GM18499 (cell line): ENCODE data around the gene CIB2.
"Not testable (repeated sequence)": the region's sequence is repeated elsewhere in the genome, so short reads cannot be mapped to it uniquely, and the experiment has no call there.

Experiments used
- ATAC-seq: cut with Tn5 transposase; IDR thresholded peaks from one replicate; pipeline ENCODE4 v1.9.1; 2021; ENCODE audit warnings: moderate number of reproducible peaks; ENCODE audit not compliant: insufficient read depth, unreplicated experiment

The CIB2 gene

DNA sequence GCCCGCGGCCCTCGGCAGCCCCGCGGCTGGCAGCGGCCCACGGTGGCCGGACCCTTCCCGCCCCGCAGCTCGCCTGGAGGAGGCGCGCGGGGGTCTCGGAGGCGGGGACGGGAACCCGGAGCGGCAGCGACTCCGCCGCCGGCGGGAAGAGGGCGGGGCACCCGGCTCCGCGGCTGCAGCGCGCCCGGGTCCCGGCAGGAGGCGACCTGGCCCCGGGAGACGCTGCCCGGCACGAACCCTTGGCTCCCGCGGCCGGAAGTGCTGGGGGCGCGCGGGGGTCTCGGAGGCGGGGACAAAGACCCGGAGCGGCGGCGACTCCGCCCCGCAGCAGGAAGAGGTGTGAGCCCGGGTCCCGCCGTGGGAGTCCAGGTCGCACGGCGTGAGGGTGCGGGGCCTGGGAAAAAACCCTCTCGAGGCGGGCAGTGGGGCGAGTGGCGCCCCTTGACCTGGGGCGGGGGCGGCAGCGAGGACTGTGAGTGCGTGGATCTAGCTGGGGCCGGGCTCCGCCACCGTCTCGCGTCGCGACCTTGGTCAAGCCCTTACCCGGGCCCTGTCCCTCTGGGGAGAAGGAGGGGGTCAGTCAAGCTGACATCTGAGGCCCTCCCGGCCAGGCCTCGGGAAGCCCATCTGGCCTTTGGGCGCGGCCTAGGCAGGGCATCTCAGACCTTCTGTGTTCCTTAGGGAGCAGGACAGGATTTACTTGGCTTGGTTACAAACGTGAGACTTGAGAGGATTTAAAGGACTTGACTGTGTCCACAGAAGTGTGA is at the start of gene CIB2:
Gene CIB2 (minus strand): TSS at position 151 of the 767 bp plus-strand sequence. CDS start 230 bp downstream, outside the sequence.
- no peak for ATAC-seq

DNA sequence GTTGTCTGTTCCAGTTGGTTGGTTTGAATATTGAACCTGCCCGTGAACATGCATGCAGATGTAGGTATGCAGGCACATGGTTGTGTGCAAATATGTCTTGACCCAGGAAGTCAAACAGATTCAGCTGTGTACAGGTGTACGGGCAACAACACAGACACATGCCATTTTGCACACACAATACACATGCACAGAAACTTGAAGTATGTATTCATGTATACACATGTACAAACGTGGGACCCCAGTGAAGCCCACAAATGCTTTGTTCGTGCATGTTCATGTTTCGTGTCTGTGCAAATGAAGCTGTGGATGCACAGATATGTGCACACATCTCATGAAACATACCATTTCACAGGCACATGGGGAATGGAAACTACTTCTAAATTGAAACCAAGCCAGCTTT is 48.7 kb upstream of the CIB2 start:
- ATAC-seq, result no peak

DNA sequence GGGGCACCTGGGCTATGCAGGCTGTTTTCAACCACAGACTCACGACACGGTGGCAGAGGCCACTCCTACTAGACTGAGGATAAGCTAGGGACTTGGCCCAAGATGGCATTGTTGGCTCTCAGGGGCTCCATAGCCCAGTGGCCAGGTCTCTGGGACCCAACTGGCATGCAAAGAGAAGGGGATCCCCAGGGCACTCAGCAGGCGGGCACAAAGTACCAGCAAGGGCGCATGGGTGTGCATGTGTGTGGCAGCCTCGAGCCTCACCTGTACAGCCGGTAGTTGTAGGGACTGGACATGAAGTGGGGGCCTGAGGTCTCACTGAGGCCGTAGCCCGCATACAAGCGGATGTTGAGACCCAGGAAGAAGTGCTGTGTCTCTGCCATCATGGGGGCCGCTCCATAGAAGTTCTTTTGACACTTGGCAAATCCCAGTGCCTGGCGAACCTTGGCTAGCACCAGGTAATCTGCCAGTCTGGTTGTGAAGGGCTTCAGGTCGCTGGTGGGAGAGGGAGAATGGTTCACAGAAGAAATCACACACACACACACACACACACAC is 48.1 kb upstream of the CIB2 start:
- ATAC-seq, result no peak

DNA sequence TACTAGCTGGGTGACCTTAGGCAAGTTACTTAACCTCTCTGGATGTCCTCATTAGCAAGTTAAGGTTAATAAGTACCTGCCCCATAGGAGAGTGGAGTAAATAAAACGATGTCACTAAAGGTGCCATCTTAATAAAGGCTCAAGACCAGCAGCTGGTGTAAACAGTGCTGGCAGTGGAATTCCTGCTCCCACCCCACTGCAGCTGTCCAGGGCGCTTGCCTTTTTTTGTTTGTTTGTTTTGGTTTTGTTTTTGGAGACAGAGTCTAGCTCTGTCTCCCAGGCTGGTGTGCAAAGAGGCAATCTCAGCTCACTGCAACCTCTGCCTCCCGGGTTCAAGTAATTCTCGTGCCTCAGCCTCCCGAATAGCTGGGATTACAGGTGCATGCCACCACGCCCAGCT is 46.8 kb upstream of the CIB2 start:
- no peak for ATAC-seq

DNA sequence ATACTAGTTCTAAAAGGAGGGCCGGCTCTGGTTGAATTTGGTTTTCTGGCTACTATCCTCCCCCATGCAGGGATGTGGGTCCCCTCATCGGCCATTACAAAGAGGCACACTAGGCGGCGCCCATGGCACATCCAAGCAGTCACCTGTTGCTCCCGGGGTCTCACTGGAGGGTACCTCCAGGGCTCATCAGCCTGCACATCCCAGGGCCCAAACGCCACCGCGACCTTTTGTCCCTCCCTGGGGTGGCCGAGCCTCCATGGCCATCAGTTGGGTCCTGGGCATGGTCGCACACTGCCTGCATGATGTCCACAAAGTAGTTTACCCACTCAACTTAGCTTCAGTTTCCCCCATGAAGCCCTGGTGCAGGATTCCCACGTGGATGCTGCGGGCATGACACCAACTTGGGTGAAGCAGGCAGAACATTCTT is 46.2 kb upstream of the CIB2 start:
- ATAC-seq, result no peak

DNA sequence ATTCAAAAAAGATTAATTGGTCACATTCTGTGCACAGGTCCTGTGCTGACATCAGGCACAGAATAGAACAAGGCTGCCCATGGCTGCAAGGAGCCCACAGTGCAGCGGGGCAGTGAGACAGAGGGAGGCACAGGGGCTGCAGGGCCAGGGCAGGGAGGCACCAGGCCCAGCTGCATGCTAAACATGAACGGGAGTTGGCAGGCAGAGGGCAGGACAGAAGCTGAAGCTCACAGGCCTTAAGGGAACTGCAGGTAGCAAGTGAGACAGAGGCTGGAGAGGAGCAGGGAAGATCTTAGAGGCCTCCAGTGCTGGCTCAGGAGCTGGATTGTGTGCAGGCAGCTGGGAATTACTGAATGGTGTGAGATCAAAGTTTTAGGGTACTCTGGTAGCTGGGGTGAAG is 44.1 kb upstream of the CIB2 start:
- ATAC-seq, result no peak

DNA sequence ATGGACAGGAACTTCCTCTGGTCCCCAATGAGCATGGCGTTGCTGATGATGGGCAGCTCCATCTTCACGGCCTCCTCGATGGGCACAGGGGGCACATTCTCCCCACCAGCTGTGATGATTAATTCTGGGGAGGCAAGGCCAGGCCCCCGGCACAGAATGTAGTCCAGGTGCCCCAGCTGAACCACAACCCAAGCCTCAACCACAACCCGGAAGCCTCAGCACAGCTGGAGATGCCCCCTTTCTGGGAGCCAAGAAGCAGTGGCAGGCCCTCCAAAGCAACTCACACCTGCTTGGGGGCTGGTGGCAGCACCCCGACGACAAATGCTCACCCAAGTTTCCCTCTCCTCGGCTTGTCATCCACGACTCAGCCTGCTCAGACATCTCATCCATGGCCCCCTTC is 43.2 kb upstream of the CIB2 start:
- no peak for ATAC-seq

DNA sequence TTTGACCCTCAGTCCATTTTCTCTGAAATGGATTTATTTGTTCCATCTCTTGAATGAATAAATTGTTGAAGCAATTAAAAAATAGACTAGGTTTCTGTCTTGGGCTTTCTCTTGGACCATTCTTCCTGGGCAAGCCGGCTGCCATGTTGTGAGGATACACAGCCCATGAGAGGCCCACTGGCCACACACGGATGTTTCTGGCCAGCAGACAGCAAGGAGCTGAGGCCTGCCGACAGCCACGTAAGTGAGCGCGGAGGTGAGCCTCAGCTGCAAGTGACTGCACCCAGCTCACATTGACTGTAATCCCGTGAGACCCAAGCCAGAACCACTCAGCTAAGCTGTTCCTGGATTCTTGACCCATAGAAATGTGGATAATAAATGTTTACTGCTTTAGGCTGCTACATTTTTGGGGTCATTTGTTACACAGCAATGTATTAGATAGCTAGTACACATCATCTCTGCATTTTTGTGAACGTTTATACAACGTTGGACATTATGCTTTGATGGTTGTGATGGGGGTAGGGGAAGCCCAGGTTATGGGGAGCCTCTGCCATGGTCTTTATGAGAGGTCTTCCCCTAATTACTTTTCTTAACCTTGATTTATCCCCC is 40.7 kb upstream of the CIB2 start:
- no peak for ATAC-seq

DNA sequence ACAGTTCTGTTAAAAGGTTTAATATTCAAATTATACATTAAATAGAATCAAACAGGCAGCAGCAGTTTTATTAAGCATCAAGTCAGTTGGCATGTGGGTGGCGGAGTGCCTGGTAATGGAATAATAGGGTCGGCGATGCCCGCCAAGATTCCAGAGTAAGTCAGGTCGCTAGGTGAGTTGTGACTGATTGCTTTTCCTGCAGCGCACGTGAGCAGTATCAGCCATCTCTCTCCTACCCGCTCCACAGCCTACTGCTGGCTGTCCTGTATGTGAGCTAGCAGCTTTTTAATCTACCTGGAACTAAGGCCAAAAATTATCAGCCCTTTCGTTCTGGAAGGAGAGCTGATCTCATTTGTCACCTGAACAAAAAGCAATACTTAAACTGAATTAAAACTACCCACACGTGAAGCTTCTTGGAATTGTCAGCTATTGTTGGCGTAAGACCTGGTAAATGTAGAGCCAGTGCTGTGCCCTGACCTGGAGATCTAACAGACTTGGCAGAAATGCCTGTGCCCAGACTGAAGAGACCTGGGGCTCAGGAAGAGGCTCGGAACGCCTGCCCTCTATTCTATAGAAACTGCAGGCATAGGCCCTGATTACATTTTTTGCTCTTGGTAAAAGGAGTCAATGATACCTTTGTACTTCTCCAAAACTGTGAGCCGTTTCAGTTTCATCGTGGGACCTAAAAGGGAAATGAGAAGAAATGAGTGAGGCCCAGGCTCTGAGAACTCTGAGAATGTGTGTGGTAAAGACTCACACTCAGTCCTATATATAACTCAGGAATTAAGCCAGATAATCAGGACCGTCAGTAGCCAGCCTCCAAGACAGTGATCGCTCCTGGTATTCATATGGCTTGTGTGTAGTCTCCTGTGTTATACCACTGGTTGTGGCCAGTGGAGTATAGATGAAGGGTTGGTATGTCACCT is 39.9 kb upstream of the CIB2 start:
- ATAC-seq, result peak; percentile 46

DNA sequence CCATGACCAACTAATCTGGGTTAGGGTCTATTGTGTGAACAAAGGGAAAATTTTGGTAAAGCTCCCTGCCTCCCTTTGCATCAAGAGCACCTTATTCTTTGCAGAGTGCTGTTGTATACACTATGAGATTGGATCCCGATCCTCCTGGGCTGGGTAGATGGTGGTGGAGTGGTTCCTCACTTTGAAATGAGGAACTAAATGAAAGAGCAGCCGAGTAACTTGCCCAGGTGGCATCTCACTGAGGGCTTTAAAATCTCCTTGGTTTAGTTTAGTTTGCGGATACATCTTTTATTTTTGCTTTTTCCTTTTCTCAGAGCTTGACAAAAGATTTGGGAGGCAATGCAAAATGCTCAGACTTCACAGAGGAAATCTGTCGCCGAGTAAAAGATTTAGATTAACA is 37.4 kb upstream of the CIB2 start:
- no peak for ATAC-seq

DNA sequence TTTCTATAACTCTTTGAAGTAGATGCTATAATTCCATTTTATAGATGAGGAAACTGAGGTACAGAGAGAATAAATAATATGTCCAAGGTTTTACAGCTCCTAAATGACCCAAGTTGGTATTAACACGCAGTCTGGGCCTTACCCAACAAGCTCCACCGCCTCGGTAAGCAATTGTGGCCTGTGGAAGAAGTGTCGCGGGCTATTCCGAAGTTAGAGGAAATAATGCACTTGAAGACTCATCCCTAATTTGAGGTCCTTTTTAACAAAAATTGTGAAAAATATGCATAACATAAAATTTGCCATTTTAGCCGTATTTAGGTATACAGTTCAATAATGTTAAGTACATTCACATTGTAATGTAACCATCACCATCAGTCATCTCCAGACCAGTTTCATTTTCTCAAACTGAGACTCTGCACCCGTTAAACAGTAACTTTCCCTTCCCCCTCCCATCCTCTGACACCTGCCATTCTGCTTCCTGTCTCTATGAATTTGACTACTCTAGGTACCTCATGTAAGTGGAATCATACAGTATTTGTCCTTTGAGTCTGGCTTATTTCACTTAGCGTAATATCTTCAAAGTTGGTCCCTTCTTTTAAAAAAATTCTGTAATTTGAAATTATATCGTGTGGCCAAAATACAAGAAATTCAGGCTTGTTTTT is 36.1 kb upstream of the CIB2 start:
- no peak for ATAC-seq

DNA sequence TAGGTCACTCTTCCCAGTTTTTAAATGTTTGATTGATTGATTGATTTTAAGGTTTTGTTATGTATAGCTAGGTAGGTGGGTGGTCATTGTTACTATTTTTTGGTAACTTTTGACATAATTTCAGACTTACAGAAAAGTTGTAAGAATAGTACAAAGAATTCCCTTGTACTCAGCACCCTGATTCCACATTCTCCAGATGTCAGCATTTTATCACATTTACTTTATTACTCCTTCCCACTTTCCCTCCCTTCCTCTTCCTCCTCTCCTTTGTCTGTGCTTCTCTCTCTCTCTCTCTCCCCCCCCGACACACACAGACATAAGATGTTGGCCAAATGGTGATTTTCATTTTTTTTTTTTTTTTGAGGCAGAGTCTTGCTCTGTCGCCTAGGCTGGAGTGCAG is 32.8 kb upstream of the CIB2 start:
- no peak for ATAC-seq

DNA sequence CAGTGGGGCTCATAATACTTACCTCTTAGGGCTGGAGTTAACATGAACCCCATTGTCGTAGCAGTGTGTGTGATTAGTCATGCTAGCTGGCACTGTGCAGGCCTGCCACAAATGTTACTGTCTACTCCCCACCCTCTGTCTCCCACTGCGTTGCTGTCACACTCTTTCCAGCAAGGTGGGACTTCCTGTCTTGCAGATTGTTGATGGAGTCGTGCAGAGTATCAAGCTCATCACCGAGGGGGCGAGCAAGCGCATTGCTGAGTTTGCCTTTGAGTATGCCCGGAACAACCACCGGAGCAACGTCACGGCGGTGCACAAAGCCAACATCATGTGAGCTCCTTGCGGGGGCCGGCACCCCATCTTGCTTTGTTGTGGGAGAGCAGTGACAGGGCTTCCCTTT is 30.8 kb upstream of the CIB2 start:
- no peak for ATAC-seq

DNA sequence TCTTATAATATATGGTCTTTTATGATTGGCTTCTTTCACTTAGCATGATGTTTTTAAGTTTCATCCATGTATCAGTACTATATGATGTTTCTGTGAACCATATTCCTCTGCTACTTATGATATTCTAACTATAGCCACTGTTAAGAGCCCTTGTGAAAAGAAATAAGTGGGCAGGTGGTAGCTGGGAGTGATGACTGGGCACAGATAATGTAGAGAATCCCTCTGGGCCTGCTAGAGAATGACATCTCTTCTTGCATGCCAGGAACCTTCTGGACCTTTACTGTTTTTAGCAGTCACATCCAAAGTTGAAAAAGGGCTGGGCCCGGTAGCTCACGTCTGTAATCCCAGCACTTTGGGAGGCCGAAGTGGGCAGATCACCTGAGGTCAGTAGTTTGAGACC is 28.1 kb upstream of the CIB2 start:
- ATAC-seq, result no peak

DNA sequence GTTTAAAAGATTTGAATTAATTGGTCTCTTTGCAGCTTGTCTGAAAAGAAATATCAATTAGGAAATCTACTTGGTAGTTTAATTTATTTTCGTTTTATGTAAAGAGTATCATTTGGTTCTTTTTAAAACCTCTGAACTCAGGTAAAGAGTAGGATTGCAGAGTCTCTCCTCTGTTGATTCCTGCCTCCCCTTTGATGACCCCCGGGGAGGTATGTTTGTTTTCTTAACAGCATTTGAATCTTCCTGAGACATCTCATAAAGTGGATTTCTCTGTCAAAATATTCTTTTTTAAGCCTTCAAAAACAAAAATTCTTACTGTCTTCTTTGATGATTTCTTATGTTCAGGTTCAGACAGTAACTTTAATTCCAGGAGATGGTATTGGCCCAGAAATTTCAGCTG is 26.0 kb upstream of the CIB2 start:
- ATAC-seq, result no peak

DNA sequence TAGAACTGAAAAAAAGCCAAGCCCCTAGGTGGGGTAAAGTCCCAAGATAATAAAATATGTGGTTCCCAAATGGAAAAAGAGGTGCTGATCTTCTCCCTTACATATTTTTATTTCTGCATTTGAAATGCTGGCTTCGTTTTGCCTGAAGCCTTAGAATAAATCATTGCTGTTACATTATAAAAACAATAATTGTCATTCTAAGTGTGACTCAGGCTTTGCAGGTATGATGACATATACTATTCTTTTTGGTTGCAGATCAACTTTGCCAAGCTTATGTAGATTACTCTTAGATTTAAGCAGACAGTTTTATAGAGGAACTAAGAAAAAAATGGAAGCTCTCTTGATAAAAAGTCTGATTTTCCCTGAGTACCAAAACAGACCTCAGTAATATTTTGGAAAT is 25.4 kb upstream of the CIB2 start:
- ATAC-seq, result no peak

DNA sequence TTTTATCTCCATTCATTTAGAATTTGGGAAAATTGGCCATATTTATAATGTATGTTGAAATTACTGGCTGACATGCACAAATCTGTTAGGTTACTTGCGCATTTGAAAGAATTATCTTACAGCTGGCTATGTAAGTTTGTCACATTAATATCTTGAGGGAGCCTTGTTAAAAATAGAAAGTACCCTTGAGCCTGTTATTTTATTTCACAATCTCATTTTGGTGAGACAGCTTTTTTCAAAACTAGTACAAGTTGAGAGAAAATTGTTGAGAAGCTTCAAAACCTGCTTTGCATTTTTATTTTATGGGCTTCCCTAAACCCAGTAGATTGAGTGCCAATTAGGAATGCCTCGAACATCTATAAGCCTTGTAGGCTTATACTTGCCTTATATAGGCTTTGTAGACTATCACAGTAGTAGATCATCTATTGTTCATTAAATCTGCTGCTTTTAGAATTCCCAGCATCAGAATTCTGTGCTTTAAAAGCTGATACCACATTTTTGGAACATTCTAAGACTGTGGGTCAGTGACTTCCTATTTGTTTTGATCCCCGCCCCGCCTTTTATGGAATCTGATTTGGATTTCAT is 24.2 kb upstream of the CIB2 start:
- ATAC-seq, result no peak

DNA sequence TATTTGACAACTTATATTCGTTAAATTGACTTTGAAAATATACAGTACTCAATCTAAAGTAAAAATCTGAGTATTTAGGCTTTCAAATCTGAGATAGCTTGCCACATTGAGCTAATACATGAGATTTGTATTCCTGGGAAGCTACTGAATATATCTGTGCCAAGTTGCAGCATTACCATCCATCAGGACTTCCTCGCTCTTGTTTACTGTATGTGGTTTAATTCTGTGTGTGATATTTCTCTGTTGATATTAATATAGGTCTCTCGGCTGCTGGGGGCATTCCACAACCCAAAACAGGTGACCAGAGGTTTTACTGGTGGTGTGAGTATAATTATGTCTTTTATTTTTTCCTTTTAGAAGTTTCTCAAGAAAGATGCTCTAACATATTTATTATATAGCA is 23.7 kb upstream of the CIB2 start:
- ATAC-seq, result no peak

DNA sequence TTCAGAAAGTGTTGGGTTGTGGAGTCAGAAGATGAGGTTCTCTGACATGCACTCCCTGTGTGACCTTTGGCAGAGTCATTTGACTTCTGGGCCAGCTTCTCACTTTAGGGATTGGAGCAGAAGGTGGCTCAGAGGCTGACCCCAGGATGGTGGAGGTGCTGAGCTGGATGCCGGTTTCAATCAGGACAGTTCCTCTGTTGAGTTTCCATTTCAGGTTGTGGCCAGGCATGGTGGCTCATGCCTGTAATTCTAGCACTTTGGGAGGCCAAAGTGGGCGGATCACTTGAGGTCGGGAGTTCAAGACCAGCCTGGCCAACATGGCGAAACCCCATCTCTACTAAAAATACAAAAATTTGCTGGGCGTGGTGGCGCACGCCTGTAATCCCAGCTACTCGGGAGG is 19.8 kb upstream of the CIB2 start:
- ATAC-seq, result not testable (repeated sequence)
